Fibroblast of the aortic adventitia (primary cell): ENCODE data around the gene ZMAT5. TPM values are rescaled to one million over a fixed set of nuclear protein-coding genes. Genes with fewer than 3 reads are reported as not detected.

Experiments
- DNase-seq: peaks from one replicate; pipeline ENCODE4 v3.0.0-alpha.2; 2010; ENCODE audit warnings: low read depth
- H3K4me3 ChIP-seq: 2 replicates; pipeline ENCODE4 v1.5.1; 2011; ENCODE audit warnings: low read depth, mild to moderate bottlenecking, control low read depth, low read length, moderate library complexity
- CTCF ChIP-seq: IDR thresholded peaks from 2 replicates; pipeline ENCODE4 v1.5.1; 2011; ENCODE audit warnings: mild to moderate bottlenecking, low read length, control low read depth, inconsistent platforms; ENCODE audit not compliant: insufficient read depth
- total RNA-seq: library from RNA; depleted of rRNA; stranded (reverse); fragments of >200 nt; gene quantifications from 2 replicates; pipeline ENCODE4 v1.2.3, GENCODE V29; 2012; ENCODE audit warnings: low replicate concordance

The ZMAT5 gene
- 10.6 and 17.2 TPM in 2 replicates for total RNA-seq

- no peak for TF ChIP-seq CTCF
- H3K4me3 ChIP-seq, result peak within 1 kb of the TSS; percentile 100
- peak; percentile 96 for DNase-seq
These were observed at the start of gene ZMAT5 for GRCh38 chr22:29766632-29767170. Gene ZMAT5 (minus strand): TSS chr22:29767007. CDS start chr22:29748544, 18,463 bp downstream.

GRCh38 chr22:29816539-29816938 lies 49.7 kb upstream of the ZMAT5 start:
- TF ChIP-seq CTCF, result no peak
- peak; percentile 40 for DNase-seq

GRCh38 chr22:29816128-29816527 lies 49.3 kb upstream of the ZMAT5 start:
- TF ChIP-seq CTCF, result no peak
- no peak overlapping the region for H3K4me3 ChIP-seq
- peak; percentile 67 for DNase-seq

More at GRCh38 chr22:29816539-29816938, 49.7 kb upstream of the ZMAT5 start:
- H3K4me3 ChIP-seq, result no peak overlapping the region

- no peak for TF ChIP-seq CTCF
These were observed 48.8 kb upstream of the ZMAT5 start for GRCh38 chr22:29815580-29815979.

GRCh38 chr22:29814003-29814402 lies 47.2 kb upstream of the ZMAT5 start:
- no peak overlapping the region for H3K4me3 ChIP-seq
- no peak for DNase-seq
- TF ChIP-seq CTCF, result no peak

More at GRCh38 chr22:29815580-29815979, 48.8 kb upstream of the ZMAT5 start:
- peak; percentile 54 for DNase-seq
- H3K4me3 ChIP-seq, result no peak overlapping the region

- no peak for DNase-seq
- peak; percentile 4 for TF ChIP-seq CTCF
- no peak overlapping the region for H3K4me3 ChIP-seq
These were observed 46.8 kb upstream of the ZMAT5 start for GRCh38 chr22:29813563-29813962.

GRCh38 chr22:29813126-29813525 lies 46.3 kb upstream of the ZMAT5 start:
- DNase-seq, result no peak
- no peak for TF ChIP-seq CTCF
- H3K4me3 ChIP-seq, result no peak overlapping the region
